ENCODE measurements around the gene ADSL. TPM values are rescaled to one million over a fixed set of nuclear protein-coding genes. Genes with fewer than 3 reads are reported as not detected.
"Not testable (repeated sequence)": the region's sequence is repeated elsewhere in the genome, so short reads cannot be mapped to it uniquely, and the experiment has no call there.

ADSL gene
- total and polyA plus RNA-seq, 9 of the 15 experiments (the other 6 are each of a cell fraction or from before 2014, with no cell fraction given) = 112 to 322 (median 146) TPM

- CTCF ChIA-PET (ENCODE audit: low intra/inter-chr PET ratio) = no interaction called here
- Histone ChIP-seq H3K4me1 (replicated peaks in 1 of 2; ENCODE audit: control insufficient read depth in 2 of 2, insufficient read depth in 2 of 2, low read length in 2 of 2) (peaks cover 3 to 6% of the 10 kb centered on the region in 2 experiments; a peak in 3 of 5 replicates), H4K20me1 (replicated peaks; ENCODE audit: control insufficient read depth, insufficient read depth, low read length) (no peaks in the 10 kb centered on the region), H3K27me3 (ENCODE audit: control insufficient read depth in 2 of 2, insufficient read depth in 2 of 2, low read length in 2 of 2) (no peaks in the 10 kb centered on the region), H3K27ac (ENCODE audit: extremely low read depth, low read depth, low read length) (no peak overlapping the region), H3K4me3 (no peak overlapping the region), H3K4me2 (ENCODE audit: insufficient read depth, low read length) (no peak overlapping the region), H3K9me1 (ENCODE audit: control insufficient read depth, insufficient read depth, low read length) (no peaks in the 10 kb centered on the region), H3K36me3 (ENCODE audit: control insufficient read depth, insufficient read depth, low read length) (peaks cover 10% of the 10 kb centered on the region), H3K79me2 (ENCODE audit: control insufficient read depth, insufficient read depth, low read length) (peaks cover 35% of the 10 kb centered on the region; the same call in 2 of the 3 replicates), H3K9me3 (replicated peaks; ENCODE audit: control insufficient read depth, insufficient read depth, low read depth, low read length) (no peaks in the 10 kb centered on the region), H2AFZ (ENCODE audit: low read depth, low read length) (no peak overlapping the region), H3K9ac (ENCODE audit: insufficient read depth in 1 of 2, low read depth in 2 of 2, low read length in 2 of 2) (no peak overlapping the region)
- in situ Hi-C loops (cut with MboI) = no loop called here
- DNase-seq (ENCODE audit: extremely low read depth in 1 of 4, low spot score in 3 of 4) = no peak
- no peak for ATAC-seq
- 68% methylated on average over 2 of the region's 2 CpGs for WGBS (ENCODE audit: insufficient coverage, low coverage, missing lambda C conversion rate)
- TF ChIP-seq GTF2B (IDR thresholded peaks at IDR 0.05; ENCODE audit: extremely low read depth, insufficient read length) = no peak
- no peak for TF ChIP-seq NCOR1 (IDR thresholded peaks at IDR 0.05)
- no peak for TF ChIP-seq ZNF239 (CRISPR knock-in tag; IDR thresholded peaks at IDR 0.05)
- no peak for TF ChIP-seq RBM17 (IDR thresholded peaks at IDR 0.05; ENCODE audit: borderline replicate concordance, low read depth, low read length)
- no peak for TF ChIP-seq ZNF785 (CRISPR knock-in tag; IDR thresholded peaks at IDR 0.05)
- TF ChIP-seq HNRNPK (IDR thresholded peaks at IDR 0.05; ENCODE audit: low read depth, low read length, poor library complexity, severe bottlenecking) = no peak
- no peak for TF ChIP-seq TCF7L2 (IDR thresholded peaks at IDR 0.05; ENCODE audit: low read depth, low read length)
- no peak for TF ChIP-seq RERE (CRISPR knock-in tag; IDR thresholded peaks at IDR 0.05; ENCODE audit: borderline replicate concordance)
- no peak for TF ChIP-seq MED1 (CRISPR knock-in tag; IDR thresholded peaks at IDR 0.05; ENCODE audit: borderline replicate concordance)
- no peak for TF ChIP-seq CBX5 (IDR thresholded peaks at IDR 0.05; ENCODE audit: borderline replicate concordance, low read depth)
- intact Hi-C loops (cut with micrococcal nuclease) = no loop called here
- BruUV-seq (replicated peaks) = no TSS peak
- POLR2A ChIA-PET = interaction anchor here (0.6 kb wide), 2 partner anchors 266 to 271 kb away, joined by 3 read pairs; no protein-coding TSS in a partner anchor
- FAIRE-seq = no peak
Measured at GRCh38 chr22:40377931-40378330, 31.6 kb downstream of the ADSL start.

DNA sequence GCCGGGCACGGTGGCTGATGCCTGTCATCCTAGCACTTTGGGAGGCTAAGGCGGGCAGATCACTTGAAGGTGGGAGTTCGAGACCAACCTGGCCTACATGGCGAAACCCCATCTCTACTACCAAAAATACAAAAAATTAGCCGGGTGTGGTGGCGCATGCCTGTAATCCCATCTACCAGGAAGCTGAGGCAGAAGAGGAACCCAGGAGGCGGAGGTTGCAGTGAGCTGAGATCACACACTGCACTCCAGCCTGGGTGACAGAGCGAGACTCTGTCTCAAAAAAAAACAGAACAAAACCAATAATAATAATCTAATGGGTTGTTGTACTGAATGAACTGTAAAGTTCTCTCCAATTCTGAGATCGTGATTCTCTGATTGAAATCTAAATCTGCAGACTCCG, 32.1 kb downstream of the ADSL start:
- H3K36me3 ChIP-seq (ENCODE audit: control insufficient read depth, insufficient read depth, low read length); BruUV-seq (replicated peaks); FAIRE-seq; H2AFZ ChIP-seq (ENCODE audit: low read depth, low read length); DNase-seq (ENCODE audit: extremely low read depth in 1 of 4, low spot score in 3 of 4); H4K20me1 ChIP-seq (replicated peaks; ENCODE audit: control insufficient read depth, insufficient read depth, low read length); H3K4me1 ChIP-seq (replicated peaks in 1 of 2; ENCODE audit: control insufficient read depth in 2 of 2, insufficient read depth in 2 of 2, low read length in 2 of 2); H3K4me3 ChIP-seq; H3K9me3 ChIP-seq (replicated peaks; ENCODE audit: control insufficient read depth, insufficient read depth, low read depth, low read length); ATAC-seq; H3K9me1 ChIP-seq (ENCODE audit: control insufficient read depth, insufficient read depth, low read length); H3K4me2 ChIP-seq (ENCODE audit: insufficient read depth, low read length); intact Hi-C loops (cut with micrococcal nuclease); H3K9ac ChIP-seq (ENCODE audit: insufficient read depth in 1 of 2, low read depth in 2 of 2, low read length in 2 of 2); H3K27me3 ChIP-seq (ENCODE audit: control insufficient read depth in 2 of 2, insufficient read depth in 2 of 2, low read length in 2 of 2); in situ Hi-C loops (cut with MboI); H3K27ac ChIP-seq (ENCODE audit: extremely low read depth, low read depth, low read length); CTCF ChIA-PET (ENCODE audit: low intra/inter-chr PET ratio): not testable (repeated sequence)
- POLR2A ChIA-PET = interaction anchor here (1.5 kb wide), 1 partner anchor 9 kb away, joined by 6 read pairs; no protein-coding TSS in a partner anchor
- WGBS (ENCODE audit: insufficient coverage, low coverage, missing lambda C conversion rate) = 95% methylated on average over 8 of the region's 11 CpGs
- H3K79me2 ChIP-seq (ENCODE audit: control insufficient read depth, insufficient read depth, low read length) = peaks cover 31% of the 10 kb centered on the region; the same call in 2 of the 3 replicates

All from K562 (cell line).